Ecto neural progenitor cell (in vitro differentiated cells): Measurements from ENCODE around the gene GPC6.

ENCODE experiments used
- DNase-seq: peaks from one replicate; pipeline ENCODE4 v3.0.0-alpha.2; 2018; ENCODE audit warnings: low spot score

Gene GPC6

DNA sequence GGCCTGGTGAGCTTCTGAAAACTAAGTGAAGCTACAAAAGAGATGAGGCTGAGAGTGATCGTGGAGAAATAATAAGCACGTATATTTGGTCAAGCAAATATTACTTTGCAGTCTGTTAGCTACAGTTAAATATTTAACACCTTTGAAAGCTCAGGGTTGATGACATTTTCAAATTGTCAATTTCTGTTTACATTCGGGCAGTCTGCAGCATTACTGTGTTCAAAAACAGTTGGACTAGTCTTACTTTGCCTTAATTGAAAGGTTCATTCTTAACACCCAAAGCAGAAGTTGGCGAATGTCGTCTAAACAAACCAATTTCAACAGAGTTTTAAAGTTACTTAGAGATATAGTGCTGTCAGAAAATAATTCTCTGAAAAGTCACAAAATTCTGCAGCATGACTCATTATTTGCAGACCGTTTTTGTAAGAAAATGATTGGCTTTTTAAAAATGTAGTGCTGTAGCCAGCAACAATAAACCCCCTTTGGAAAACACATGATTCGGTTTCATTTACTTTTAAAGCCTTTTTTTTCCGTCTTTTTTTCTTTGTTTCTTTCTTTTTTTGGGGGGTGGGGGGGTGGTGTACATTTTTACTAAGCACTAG, 549.0 kb downstream of the GPC6 start:
- DNase-seq: no peak

DNA sequence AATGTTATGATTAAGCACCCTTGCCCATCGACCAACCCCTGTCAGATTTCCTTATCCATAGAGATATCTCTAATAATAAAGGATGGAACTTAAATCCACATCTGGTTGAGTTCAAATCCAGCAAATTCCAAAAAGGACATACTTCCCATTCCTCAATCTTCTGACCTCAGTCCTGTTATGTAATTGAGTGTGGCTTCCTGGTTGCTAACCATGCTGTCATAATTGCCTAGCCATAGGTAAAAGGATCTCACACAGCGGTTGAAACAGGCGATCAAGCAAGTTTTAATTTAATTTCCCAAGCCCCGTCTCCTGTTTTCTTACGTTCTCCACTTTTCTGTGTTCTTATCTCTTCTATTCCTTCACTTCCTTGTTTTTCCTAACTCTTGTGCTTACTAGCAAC, 550.3 kb downstream of the GPC6 start:
- DNase-seq: no peak

DNA sequence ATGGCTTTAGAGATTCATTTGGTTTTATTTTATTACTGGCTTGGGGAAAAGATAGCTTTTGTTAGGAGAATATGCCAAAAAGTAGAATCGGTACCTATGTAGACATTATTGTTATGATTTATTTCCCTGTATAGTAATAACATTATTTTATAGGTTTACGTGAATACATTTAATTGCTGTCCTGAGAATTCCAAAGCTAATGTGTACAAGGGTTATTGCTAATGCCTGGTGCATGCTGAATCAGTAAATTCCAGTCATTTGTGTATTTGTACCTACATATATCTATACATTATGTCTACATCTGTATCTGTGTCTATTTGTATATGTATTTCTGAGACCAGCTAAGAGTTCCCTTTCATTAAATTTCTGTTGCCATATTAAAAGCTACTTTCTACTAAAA, 550.9 kb downstream of the GPC6 start:
- DNase-seq: no peak

DNA sequence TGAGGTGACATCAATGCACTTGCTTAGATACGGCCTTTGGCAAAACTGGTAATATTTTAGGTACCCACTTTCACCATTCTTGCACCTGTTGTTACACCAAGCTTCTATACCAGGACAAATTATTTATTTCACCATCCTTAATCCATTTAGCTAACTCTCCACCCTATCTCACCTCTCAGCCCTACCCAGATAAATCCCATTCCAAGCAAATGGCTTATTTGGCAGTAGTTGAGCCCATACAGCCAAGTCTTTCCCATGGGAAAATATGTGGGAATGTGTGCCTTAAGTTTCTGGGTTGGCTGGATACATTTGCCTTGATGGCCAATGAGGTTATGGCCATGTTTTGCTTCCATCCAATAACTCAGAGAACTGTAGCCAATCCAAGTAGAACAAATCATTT, 551.9 kb downstream of the GPC6 start:
- DNase-seq: no peak

DNA sequence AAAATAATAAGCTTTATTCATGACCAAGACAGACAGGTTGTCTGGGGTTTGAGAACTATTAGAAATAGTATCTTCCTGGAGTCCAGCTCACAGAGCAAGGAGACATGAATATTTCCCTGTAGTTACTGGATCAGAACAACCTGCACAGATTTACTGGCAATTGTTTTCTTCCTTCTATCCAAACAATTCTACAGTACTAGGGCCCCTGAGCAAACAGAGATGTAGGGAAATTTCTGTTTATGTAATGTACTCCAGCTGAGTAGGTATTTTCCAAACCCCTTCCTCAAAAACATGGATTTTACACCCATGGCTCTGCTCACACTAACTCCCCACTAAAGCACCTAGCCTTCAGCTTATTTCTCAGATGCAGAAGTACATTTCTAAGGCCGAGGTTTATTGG, 557.6 kb downstream of the GPC6 start:
- DNase-seq: no peak

DNA sequence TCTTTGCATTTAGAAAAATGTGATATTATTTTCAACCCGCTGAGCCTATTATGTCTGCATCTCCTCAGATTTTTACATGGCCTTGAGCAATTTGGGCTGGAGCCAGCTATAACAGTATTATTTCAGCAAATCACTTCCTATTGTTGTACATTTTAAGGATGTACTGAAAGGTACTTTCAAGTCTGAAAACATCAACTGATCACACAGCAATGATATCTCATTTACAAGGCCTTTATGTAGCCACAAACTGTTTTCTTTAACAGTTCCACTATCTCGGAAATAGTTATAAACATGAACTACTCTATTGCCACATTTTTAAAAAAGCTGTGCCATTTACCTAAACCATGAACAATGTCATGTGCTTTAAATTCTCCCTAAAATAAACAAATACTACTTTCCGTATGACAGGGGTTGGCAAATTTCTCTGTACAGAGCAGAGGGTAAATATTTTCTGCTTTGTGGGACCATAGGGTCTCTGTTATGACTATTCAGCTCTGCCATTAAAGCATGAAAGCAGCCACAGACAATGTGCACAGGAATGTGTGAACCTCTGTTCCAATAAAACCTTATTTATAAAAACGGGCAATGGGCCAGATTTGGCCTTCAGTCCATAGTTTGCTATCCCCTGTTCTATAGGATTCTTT, 560.4 kb downstream of the GPC6 start:
- DNase-seq: no peak

DNA sequence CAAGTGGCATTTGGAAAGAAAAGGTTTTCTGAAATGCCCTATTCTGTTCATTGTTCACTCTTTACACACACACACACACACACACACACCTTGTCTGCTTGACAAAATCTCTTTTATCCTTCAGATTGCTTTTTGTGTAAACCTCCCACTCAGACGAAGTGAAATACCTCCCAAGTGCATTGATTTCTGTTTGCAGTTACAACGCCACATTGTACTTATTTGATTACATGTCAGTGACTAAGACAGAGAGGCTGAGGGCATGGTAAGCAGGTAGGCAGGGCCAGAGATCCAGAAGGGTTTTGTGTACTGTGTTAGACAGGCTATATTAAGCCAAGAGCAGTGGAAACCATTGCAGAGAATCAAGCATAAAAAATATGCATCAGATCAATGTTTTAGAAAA, 561.8 kb downstream of the GPC6 start:
- DNase-seq: no peak

DNA sequence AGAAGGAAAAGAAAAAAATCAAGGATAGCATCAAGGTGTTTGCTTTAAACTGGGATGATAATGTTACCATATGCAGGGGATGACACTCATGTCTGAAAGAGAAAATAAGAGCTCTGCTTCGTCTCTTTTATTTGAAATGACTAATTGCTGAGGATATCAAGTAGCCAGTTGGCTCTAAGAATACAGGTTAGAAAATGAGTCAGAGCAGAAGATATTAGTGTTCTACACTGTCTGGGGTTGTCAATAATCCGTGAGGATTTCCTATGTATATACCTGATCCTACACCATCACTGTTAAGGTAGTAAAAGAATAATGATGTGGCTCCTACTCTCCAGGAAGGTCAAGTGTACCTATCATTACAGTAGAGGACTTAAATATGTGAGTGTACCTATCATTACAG, 562.5 kb downstream of the GPC6 start:
- DNase-seq: no peak

DNA sequence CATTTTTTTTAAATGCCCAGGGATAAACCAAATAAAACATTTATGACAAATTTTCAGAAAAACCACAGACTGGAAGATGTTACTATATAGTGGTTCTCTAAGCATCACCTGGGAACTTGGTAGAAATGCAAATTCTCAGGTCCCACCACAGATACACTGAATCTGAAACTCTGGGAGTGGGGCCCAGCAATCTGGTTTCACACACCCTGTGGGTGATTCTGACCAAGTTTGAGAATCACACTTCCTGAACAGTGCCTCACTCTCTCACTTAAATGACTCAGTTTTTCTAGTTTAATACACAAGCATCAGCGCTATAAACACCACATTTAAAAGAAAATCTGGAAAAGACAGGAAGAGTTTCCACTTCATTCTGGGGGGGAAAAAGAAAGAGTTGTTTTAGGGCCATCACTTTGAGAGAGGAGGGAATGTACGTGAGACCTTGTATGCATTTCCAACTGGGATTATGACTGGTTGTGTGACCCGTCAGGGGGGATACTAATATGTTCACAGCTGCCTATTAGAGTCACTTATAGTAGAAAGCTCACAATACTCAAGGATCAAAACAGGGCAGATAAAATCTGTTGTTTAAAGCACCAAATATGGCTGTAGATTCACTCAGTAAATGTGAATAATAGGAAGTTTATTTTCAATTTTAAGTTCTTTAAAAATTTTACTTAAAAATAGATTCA, 567.7 kb downstream of the GPC6 start:
- no peak for DNase-seq

DNA sequence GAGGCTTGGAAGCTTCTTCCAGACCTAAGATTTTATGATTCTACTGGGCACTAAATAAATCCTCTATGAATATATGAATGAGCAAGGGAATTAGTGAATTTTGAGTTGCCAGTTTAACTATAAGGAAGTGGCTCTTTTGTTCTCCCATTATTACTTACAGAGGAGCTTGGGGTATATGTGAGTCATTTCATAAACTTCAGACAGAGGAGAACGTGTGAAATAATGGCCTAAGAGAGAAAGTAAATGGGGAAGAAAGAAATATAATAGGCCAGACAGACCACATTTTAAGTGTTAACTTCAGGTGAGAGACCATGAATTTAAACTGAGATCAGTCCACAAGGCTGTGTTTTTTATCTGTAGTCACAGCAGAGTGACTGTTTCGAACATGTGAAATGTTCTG, 570.9 kb downstream of the GPC6 start:
- DNase-seq: no peak

DNA sequence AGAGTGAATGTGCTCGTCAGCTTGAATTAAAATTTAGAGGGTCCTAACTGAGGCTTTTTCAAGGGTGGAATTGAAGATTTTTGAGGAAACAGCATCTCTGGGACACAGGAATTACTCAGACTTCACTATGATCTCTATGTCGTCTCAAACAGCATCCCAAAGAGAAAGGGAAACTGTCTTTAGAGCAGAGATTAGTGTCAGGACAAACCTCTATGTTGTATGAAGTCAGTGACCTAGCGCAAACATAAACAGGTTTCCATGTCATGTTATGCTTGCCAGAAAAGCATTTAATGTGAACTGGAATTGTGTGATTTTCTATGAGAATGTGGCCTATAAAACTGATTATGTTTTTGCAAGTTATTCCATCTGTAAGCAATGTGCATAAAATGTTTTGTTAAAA, 573.7 kb downstream of the GPC6 start:
- DNase-seq: no peak

DNA sequence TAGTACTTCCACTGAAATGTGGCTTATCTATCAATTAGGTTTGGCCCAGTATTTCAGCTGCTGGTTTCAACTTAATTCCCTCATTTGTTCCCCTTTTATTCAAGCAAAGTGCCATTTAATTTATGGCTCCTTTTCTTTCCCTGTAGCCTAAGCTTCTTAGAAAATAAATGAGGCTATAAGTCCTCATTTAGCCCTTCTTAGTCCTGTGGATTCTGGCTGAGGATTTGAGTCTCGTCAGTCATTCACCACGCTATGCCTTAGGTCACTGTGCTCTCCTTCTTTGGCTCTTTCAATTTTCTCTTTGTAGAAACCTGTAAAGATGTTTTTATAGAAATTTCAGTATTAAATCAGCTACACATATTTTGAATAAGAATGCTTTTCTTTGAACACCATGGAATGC, 579.1 kb downstream of the GPC6 start:
- DNase-seq: no peak

DNA sequence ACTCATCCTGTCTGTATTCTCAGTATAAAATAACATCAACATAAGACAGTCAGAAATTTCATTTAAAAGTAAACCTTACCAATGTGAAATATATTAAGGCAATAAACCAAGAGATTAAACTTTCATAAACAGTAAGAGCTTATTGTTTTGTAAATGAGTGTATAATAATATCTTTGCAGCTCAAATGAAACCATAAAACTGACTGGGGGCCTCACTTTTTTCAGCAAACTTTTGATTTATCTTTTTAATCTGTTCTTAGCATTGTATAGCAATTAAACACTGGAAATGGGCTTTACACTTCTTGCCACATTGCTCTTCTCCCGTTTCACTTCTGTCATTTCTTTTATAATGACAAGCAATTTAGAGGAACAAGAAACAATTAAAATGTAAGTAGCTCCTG, 580.3 kb downstream of the GPC6 start:
- no peak for DNase-seq

DNA sequence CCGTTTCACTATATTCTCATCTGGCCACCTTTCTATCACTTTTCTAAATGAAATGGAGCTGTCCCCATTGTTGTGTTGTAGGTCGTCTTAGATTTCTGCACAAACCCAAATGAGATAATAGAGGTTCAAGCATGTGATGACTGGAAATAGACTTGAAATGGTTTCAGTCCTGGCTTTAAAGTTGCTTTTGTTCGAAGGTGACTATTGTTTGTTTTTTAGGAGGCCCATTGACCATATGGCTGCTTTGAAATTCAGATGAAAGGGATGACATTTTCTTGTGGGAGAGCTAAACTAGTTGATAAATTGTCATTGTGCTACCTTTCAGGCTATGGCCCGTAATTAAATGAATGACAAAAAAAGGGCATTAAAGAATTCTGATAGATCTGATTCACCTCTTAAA, 583.7 kb downstream of the GPC6 start:
- no peak for DNase-seq

DNA sequence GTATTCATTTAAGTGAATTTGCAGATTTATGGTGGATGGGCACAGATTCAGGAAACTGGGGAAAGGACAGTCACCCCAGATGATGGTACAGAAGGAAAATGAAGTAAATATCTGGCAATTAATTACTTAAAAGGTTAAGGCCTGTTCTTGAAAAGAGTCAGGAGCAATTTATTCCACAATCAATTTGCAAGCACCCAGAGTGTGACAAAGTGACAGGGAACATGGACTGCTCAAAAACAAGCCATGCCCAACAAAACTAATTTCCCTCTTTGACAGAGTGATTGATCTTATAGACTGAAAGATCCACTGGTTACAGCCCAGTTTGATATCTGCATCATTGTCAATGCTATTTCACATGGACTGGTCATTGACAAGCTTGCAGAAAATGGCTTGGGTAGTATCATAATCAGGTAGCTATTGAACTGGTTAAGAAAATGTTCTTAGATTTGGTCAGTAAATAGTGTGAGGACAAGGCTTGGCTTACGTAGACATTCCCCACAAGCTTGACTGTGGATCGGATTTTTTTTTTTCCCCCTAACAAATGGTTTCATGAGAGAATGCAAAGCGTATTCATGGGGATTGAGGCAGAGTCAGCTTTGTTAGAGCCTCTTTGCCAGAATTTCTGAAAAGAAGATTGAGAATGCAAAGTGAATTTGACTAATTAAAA, 584.6 kb downstream of the GPC6 start:
- DNase-seq: no peak

DNA sequence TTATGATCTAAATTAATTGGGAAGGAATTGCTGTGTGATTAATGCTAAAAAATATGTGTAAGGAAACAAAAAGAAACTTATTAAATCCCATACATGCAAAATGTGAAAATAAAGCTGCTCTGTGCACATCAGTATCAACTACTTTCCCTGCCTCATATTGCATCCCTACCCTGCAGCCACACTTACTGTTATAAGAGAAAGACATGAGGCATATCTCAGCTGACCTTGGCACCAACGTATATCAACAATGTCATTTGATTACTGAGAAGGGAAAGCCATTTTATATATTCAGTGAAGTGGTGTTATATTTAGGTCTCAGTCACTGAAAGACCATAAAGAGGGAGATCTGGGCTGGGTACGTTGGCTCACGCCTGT, 585.1 kb downstream of the GPC6 start:
- DNase-seq: no peak

DNA sequence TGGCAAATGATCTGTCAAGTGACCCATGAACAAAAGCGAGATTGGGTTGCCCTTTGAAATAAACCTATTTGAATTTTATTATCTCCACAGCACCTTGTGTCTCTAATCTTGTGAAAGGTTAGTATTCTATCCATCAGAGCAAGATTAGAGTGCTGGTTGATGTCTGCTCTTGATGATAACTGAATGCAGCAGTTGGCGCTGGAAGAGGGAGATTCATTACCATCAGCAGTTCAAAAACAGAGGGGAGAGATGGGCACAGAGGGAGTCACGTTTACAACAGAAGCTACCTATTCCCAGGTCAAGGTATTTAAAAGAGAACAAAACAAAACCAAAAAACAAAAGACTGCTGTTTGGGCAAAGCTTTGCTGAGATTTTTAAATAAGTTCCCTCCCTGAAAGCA, 588.1 kb downstream of the GPC6 start:
- DNase-seq: no peak

DNA sequence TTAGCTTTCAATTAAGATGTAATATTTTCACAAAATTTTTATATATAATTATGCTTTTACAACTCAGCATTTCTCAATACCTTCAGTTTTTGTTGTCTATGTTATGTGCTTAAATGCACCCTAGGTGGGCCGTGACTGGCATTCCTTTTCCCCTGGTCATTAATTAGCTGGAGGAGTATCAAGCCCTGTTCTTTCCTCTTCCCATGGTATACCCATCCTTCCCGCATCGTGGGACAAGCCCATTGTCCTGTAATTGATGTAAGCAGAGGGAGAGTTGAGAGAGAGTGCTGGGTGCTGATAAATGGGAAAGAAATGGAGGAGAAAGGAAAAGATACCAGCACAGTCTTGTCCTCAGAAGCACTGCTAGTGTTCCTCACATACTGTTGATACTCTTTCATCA, 591.7 kb downstream of the GPC6 start:
- no peak for DNase-seq

DNA sequence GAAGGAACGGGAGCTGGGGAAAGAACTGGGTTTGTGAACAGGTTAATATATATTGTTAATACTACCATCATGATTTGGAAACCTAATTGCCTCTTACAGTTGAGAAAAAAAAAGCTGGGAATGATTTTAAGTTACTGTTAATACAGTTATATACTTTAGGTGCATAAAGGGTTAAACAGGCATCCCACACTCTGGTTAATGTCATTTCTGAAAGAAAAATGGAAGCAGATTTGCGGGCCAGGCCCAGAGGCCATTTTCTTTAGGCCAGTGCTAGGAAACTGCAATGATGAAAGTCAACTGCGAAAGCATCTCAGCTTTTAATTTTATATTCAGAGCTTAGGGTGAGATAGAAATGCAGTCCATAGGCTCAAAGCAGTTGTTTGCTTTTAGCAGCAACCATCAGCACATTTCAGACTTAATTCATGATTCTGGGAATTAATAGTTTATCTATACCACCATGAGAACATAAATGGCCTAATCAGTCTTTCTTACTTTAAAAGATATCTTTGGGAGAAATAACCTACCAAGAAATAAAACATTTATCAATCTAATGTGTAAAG, 592.8 kb downstream of the GPC6 start:
- no peak for DNase-seq

DNA sequence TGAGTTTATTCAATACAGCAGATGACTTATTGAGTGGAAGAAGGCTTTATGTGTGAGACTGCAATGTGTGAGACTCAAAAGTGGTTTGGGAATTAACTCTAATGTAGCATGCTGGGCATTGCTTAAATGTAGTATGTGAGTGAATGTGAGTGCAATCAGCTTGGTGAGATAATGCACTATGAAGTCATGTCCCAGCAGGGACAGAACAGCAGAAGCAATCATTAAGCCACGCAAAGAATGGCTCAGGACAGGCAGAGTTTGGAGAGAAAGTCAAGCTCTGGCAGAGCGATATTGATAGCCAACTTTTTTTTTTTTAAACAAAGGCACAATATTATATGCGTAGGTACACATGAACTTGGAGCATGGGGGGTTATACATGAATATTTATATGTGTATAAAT, 597.7 kb downstream of the GPC6 start:
- no peak for DNase-seq

DNA sequence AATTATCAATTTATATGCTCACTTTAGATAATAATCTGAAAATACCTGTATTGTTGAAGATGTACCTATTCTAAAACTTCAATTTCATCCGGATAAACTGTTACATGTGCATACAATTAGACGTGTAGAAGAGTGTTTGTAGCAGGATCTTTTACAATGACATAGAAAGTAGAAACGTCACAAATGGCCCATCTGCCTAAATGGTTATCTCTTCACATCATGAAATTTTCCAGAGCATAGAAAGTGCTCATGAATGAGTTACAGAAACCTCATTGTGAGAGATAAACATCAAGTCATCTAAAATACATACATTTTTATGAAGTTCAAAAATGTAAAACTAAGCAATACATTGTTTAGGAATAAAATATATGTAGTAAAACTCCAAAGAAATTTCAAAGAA, 607.4 kb downstream of the GPC6 start:
- no peak for DNase-seq

DNA sequence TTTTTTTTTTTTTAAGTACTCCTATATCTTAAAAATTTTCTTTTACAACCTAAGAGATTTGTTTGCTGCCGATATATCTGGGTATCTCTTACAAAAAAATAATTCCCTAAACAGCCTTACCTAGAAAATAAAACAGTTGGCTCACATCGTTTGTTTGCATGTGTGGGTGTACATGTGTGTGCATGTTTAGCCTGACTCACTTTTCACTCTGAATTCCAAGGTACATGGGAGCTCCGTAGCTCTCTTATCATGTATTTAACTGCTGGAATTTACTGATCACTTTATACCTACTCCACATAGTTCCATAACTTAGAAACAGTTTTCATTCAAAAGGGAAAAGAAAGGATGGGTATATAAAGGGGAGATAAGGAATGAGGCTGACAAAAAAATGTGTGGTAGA, 616.5 kb downstream of the GPC6 start:
- DNase-seq: no peak

DNA sequence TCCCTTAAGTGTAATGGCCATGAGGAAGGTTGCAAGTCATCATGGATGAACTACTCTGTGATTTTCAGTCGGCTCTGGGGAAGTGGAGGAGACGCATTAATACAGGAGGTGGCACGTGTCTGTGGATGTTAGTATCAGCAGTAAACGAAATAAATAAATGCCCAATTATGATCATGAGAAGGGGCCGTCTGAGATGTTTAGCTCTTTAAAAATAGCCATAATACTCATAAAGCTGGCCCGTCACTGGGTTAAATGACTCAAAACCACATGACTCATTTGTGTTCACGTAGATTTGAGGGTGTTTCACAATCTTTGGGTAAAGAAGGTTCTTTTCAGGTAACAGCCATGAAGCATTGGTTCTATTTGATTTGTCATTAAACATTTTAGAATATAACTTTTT, 620.6 kb downstream of the GPC6 start:
- DNase-seq: no peak
